Peyer's patch (tissue), 4 donors: ENCODE data around the gene FAM229A. TPM values are rescaled to one million over a fixed set of nuclear protein-coding genes. Genes with fewer than 3 reads are reported as not detected.

Experiments
- DNase-seq, 3 donors: peaks; one replicate each; pipeline ENCODE4 v3.0.0-alpha.2; 2017 to 2019
- H3K27ac ChIP-seq, 4 donors: fragments of 200-600 bp; sonication (generic); one replicate each; pipeline ENCODE4 v1.5.1; 2016 to 2019
- H3K27me3 ChIP-seq, 2 donors: fragments of 200-600 bp; sonication (generic); one replicate each; pipeline ENCODE4 v1.5.1; 2019
- H3K36me3 ChIP-seq, 3 donors: fragments of 200-600 bp; sonication (generic); one replicate each; pipeline ENCODE4 v1.5.1; 2016 to 2019
- H3K4me1 ChIP-seq, 4 donors: fragments of 200-600 bp; sonication (generic); one replicate each; pipeline ENCODE4 v1.5.1; 2016 to 2019
- H3K4me3 ChIP-seq, 4 donors: fragments of 200-600 bp; sonication (generic); 1 replicate in 3 of 4; 2 replicates in 1 of 4; pipeline ENCODE4 v1.5.1; 2016 to 2019; ENCODE audit warnings: mild to moderate bottlenecking in 1 of 4
- H3K9me3 ChIP-seq, 4 donors: fragments of 200-600 bp; sonication (generic); one replicate each; pipeline ENCODE4 v1.5.1; 2016 to 2019; ENCODE audit warnings: mild to moderate bottlenecking in 1 of 4
- POLR2A ChIP-seq, 2 donors: fragments of 450-650 bp; IDR thresholded peaks; one replicate each; pipeline ENCODE4 v1.5.1; 2017; ENCODE audit warnings: antibody characterized with exemption in 2 of 2, mild to moderate bottlenecking in 2 of 2, moderate library complexity in 2 of 2
- total RNA-seq, 4 donors: library from RNA; depleted of rRNA; stranded (reverse); fragments of >200 nt; gene quantifications; one replicate each; pipeline ENCODE4 v1.1.0, GENCODE V29; 2016
- TF ChIP-seq, protein P1 (sequence below), 6 experiments: fragments of 450-650 bp in 4 of 6; fragments of 200-600 bp in 2 of 6; sonication (generic) in 1 of 6; IDR thresholded peaks; one replicate each; pipeline ENCODE4 v1.5.1; 2017 to 2019; ENCODE audit warnings: antibody characterized with exemption in 6 of 6, mild to moderate bottlenecking in 3 of 6, moderate library complexity in 1 of 6

The FAM229A gene
- total RNA-seq, 4 donors from 2014 or later = 15.7 to 44.5 (median 25.6) TPM

DNA sequence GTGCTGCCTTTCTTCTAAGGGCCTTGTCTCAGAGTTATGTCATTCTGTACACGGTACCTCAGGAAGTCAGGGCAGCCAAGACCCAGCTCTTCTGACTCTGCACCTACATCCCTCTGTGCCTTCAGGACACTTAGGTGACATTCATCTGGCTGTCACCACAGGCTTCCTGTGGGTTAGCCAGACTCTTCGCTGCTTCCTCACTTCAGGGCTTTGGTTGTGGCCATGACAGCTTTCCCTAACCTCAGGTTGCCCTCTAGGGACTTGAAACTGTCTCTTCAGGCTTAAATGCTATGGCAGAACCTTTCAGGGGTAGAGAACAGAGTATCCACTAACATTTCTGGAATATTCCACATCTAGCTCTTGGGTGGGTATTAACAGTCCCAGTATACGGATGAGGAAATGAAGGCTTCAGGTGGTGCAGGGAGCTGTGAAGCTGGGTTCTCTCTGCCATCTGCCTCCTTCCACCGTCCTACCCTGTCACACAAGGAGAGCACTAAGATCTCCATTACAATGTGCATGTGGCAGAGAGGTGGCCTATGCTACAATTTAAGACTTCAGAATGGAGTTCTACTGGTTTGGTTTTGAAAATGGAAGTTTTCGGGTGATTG is 10.0 kb upstream of the FAM229A start:
- DNase-seq = peak in 2 of 3 donors; percentile 62 to 78
- Histone ChIP-seq H3K4me1 (no peaks in the 10 kb centered on the region), H3K27me3 (no peaks in the 10 kb centered on the region), H3K4me3 (no peak overlapping the region), H3K27ac (no peak overlapping the region), H3K36me3 (peaks cover 0 to 83% (median 0%) of the 10 kb centered on the region in 3 donors), H3K9me3 (no peaks in the 10 kb centered on the region)
- TF ChIP-seq, protein P1, sequence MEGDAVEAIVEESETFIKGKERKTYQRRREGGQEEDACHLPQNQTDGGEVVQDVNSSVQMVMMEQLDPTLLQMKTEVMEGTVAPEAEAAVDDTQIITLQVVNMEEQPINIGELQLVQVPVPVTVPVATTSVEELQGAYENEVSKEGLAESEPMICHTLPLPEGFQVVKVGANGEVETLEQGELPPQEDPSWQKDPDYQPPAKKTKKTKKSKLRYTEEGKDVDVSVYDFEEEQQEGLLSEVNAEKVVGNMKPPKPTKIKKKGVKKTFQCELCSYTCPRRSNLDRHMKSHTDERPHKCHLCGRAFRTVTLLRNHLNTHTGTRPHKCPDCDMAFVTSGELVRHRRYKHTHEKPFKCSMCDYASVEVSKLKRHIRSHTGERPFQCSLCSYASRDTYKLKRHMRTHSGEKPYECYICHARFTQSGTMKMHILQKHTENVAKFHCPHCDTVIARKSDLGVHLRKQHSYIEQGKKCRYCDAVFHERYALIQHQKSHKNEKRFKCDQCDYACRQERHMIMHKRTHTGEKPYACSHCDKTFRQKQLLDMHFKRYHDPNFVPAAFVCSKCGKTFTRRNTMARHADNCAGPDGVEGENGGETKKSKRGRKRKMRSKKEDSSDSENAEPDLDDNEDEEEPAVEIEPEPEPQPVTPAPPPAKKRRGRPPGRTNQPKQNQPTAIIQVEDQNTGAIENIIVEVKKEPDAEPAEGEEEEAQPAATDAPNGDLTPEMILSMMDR (IDR thresholded peaks at IDR 0.05) = peak in 4 of 6 experiments; percentile 4 to 28 (median 20)
- no peak for TF ChIP-seq POLR2A (IDR thresholded peaks at IDR 0.05)

GRCh38 chr1:32367912-32368635 is 5.8 kb upstream of the FAM229A start:
- Histone ChIP-seq H3K36me3 (peaks cover 0 to 76% (median 0%) of the 10 kb centered on the region in 3 donors), H3K27ac (no peak overlapping the region), H3K4me3 (no peak overlapping the region), H3K9me3 (no peaks in the 10 kb centered on the region), H3K4me1 (no peaks in the 10 kb centered on the region), H3K27me3 (no peaks in the 10 kb centered on the region)
- no peak for DNase-seq
- TF ChIP-seq, protein P1 (IDR thresholded peaks at IDR 0.05) = no peak
- TF ChIP-seq POLR2A (IDR thresholded peaks at IDR 0.05) = no peak

GRCh38 chr1:32365445-32365844 is 3.2 kb upstream of the FAM229A start:
- Histone ChIP-seq H3K4me1 (peaks cover 0 to 18% (median 5%) of the 10 kb centered on the region in 4 donors), H3K27me3 (no peaks in the 10 kb centered on the region), H3K36me3 (peaks cover 0 to 59% (median 0%) of the 10 kb centered on the region in 3 donors), H3K4me3 (no peak overlapping the region), H3K9me3 (no peaks in the 10 kb centered on the region), H3K27ac (no peak overlapping the region)
- no peak for DNase-seq
- TF ChIP-seq POLR2A (IDR thresholded peaks at IDR 0.05) = no peak
- TF ChIP-seq, protein P1 (IDR thresholded peaks at IDR 0.05) = no peak

- TF ChIP-seq, protein P1 (IDR thresholded peaks at IDR 0.05) = no peak
- TF ChIP-seq POLR2A (IDR thresholded peaks at IDR 0.05) = no peak
- H3K27ac ChIP-seq = no peak overlapping the region
- peaks cover 0 to 55% (median 0%) of the 10 kb centered on the region in 3 donors for H3K36me3 ChIP-seq
- H3K4me1 ChIP-seq = peaks cover 0 to 18% (median 5%) of the 10 kb centered on the region in 4 donors
- DNase-seq = no peak
- no peaks in the 10 kb centered on the region for H3K27me3 ChIP-seq
- H3K4me3 ChIP-seq = no peak overlapping the region
- H3K9me3 ChIP-seq = no peaks in the 10 kb centered on the region
These were observed 2.6 kb upstream of the FAM229A start for GRCh38 chr1:32364836-32365235.

DNA sequence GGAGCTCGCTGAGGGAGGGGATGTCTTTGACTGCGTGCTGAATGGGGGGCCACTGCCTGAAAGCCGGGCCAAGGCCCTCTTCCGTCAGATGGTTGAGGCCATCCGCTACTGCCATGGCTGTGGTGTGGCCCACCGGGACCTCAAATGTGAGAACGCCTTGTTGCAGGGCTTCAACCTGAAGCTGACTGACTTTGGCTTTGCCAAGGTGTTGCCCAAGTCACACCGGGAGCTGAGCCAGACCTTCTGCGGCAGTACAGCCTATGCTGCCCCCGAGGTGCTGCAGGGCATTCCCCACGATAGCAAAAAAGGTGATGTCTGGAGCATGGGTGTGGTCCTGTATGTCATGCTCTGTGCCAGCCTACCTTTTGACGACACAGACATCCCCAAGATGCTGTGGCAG is 1.4 kb upstream of the FAM229A start:
- DNase-seq = peak in 1 of 3 donors; percentile 47
- TF ChIP-seq, protein P1 (IDR thresholded peaks at IDR 0.05) = no peak
- no peak for TF ChIP-seq POLR2A (IDR thresholded peaks at IDR 0.05)
- Histone ChIP-seq H3K27ac (no peak overlapping the region), H3K4me1 (peaks cover 0 to 18% (median 5%) of the 10 kb centered on the region in 4 donors), H3K9me3 (no peaks in the 10 kb centered on the region), H3K27me3 (no peaks in the 10 kb centered on the region), H3K4me3 (no peak overlapping the region), H3K36me3 (peaks cover 0 to 49% (median 0%) of the 10 kb centered on the region in 3 donors)
